ENCODE data around the gene ADAMTSL5.

- TF ChIP-seq CTCF (IDR thresholded peaks at IDR 0.05; ENCODE audit: low read length) (no peak), EZH2 (IDR thresholded peaks at IDR 0.05; ENCODE audit: borderline replicate concordance, low read length) (no peak)
Observed at GRCh38 chr19:1470305-1471009, 42.4 kb downstream of the ADAMTSL5 start.

All from OCI-LY1 (cell line).